Ishikawa (cell line): ENCODE results near the gene NEURL3.

Experiments used
- CEBPB ChIP-seq: IDR thresholded peaks from 2 replicates; pipeline ENCODE4 v1.6.1; 2012
- CREB1 ChIP-seq: IDR thresholded peaks from 2 replicates; pipeline ENCODE4 v1.6.1; 2012; ENCODE audit warnings: low read depth
- EGR1 ChIP-seq: IDR thresholded peaks from 2 replicates; pipeline ENCODE4 v1.6.1; 2012
- EP300 ChIP-seq: IDR thresholded peaks from 2 replicates; pipeline ENCODE4 v1.6.1; 2012; ENCODE audit warnings: borderline replicate concordance
- FOXM1 ChIP-seq: IDR thresholded peaks from 2 replicates; pipeline ENCODE4 v1.6.1; 2012; ENCODE audit warnings: low read depth, borderline replicate concordance
- NFIC ChIP-seq: IDR thresholded peaks from 2 replicates; pipeline ENCODE4 v1.6.1; 2012
- RAD21 ChIP-seq: IDR thresholded peaks from 2 replicates; pipeline ENCODE4 v1.6.1; 2012; ENCODE audit warnings: low read depth
- TAF1 ChIP-seq: IDR thresholded peaks from 2 replicates; pipeline ENCODE4 v1.6.1; 2012; ENCODE audit warnings: low read depth, mild to moderate bottlenecking
- TCF12 ChIP-seq: IDR thresholded peaks from 2 replicates; pipeline ENCODE4 v1.6.1; 2012; ENCODE audit warnings: low read depth
- TEAD4 ChIP-seq: IDR thresholded peaks from 2 replicates; pipeline ENCODE4 v1.6.1; 2012
- YY1 ChIP-seq: IDR thresholded peaks from 2 replicates; pipeline ENCODE4 v1.6.1; 2012; ENCODE audit warnings: low read depth
- ZBTB7A ChIP-seq: IDR thresholded peaks from 2 replicates; pipeline ENCODE4 v1.6.1; 2012; ENCODE audit warnings: low read depth
- TF ChIP-seq, protein P1 (sequence below): IDR thresholded peaks from 2 replicates; pipeline ENCODE4 v1.6.1; 2012
- TF ChIP-seq, protein P2 (sequence below): IDR thresholded peaks from 2 replicates; pipeline ENCODE4 v1.6.1; 2012
- TF ChIP-seq, protein P3 (sequence below): IDR thresholded peaks from 2 replicates; pipeline ENCODE4 v1.6.1; 2012; ENCODE audit warnings: low read depth, mild to moderate bottlenecking

The NEURL3 gene

GRCh38 chr2:96501886-96502810 lies 3.0 kb downstream of the NEURL3 start:
- TF ChIP-seq, protein P1, sequence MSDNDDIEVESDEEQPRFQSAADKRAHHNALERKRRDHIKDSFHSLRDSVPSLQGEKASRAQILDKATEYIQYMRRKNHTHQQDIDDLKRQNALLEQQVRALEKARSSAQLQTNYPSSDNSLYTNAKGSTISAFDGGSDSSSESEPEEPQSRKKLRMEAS = no peak
- TF ChIP-seq EGR1 (no peak), RAD21 (no peak), ZBTB7A (no peak), TAF1 (no peak), YY1 (no peak), TEAD4 (no peak), TCF12 (no peak), CREB1 (no peak), CEBPB (no peak)
- TF ChIP-seq, protein P2, sequence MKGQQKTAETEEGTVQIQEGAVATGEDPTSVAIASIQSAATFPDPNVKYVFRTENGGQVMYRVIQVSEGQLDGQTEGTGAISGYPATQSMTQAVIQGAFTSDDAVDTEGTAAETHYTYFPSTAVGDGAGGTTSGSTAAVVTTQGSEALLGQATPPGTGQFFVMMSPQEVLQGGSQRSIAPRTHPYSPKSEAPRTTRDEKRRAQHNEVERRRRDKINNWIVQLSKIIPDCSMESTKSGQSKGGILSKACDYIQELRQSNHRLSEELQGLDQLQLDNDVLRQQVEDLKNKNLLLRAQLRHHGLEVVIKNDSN = no peak

DNA sequence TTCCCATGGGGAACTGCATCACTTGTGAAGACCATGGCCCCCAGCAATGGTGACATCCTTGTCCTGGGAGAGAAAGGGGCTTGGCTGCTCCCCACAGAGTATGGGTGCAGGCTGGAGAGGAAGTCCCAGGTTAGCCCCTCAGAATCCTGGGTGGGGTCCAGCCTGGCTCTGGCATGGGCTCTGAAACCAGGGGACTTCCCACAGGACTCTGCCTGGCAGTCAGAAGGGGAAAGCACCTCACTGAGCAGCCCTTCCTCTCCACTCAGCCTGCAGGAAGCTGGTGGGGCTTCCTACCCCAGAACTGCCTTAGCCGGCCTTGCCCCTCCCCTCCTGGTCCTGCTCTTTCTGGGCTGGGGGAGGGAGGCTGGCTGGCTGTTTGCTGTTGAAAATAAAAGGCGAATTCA lies 3.7 kb downstream of the NEURL3 start:
- TF ChIP-seq ZBTB7A (no peak), NFIC (no peak), RAD21 (no peak), YY1 (no peak), CEBPB (no peak), EP300 (no peak), TCF12 (no peak), CREB1 (no peak), EGR1 (no peak), TEAD4 (no peak), TAF1 (no peak), FOXM1 (no peak)
- TF ChIP-seq, protein P3, sequence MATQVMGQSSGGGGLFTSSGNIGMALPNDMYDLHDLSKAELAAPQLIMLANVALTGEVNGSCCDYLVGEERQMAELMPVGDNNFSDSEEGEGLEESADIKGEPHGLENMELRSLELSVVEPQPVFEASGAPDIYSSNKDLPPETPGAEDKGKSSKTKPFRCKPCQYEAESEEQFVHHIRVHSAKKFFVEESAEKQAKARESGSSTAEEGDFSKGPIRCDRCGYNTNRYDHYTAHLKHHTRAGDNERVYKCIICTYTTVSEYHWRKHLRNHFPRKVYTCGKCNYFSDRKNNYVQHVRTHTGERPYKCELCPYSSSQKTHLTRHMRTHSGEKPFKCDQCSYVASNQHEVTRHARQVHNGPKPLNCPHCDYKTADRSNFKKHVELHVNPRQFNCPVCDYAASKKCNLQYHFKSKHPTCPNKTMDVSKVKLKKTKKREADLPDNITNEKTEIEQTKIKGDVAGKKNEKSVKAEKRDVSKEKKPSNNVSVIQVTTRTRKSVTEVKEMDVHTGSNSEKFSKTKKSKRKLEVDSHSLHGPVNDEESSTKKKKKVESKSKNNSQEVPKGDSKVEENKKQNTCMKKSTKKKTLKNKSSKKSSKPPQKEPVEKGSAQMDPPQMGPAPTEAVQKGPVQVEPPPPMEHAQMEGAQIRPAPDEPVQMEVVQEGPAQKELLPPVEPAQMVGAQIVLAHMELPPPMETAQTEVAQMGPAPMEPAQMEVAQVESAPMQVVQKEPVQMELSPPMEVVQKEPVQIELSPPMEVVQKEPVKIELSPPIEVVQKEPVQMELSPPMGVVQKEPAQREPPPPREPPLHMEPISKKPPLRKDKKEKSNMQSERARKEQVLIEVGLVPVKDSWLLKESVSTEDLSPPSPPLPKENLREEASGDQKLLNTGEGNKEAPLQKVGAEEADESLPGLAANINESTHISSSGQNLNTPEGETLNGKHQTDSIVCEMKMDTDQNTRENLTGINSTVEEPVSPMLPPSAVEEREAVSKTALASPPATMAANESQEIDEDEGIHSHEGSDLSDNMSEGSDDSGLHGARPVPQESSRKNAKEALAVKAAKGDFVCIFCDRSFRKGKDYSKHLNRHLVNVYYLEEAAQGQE = no peak
- TF ChIP-seq, protein P1 = no peak
- TF ChIP-seq, protein P2 = no peak

GRCh38 chr2:96500385-96501066 lies 4.6 kb downstream of the NEURL3 start:
- no peak for TF ChIP-seq YY1
- TF ChIP-seq, protein P1 = no peak
- TF ChIP-seq TCF12 = no peak
- TF ChIP-seq, protein P2 = no peak
- TF ChIP-seq, protein P3 = no peak
- TF ChIP-seq RAD21 = no peak
- no peak for TF ChIP-seq CREB1
- no peak for TF ChIP-seq TAF1
- no peak for TF ChIP-seq EP300
- no peak for TF ChIP-seq ZBTB7A
- TF ChIP-seq TEAD4 = no peak
- no peak for TF ChIP-seq FOXM1
- TF ChIP-seq EGR1 = no peak
- no peak for TF ChIP-seq CEBPB
- TF ChIP-seq NFIC = no peak

- no peak for TF ChIP-seq CEBPB
- TF ChIP-seq, protein P1 = no peak
- TF ChIP-seq TEAD4 = no peak
- TF ChIP-seq, protein P2 = no peak
- no peak for TF ChIP-seq TCF12
- TF ChIP-seq RAD21 = no peak
- no peak for TF ChIP-seq NFIC
- no peak for TF ChIP-seq ZBTB7A
- no peak for TF ChIP-seq EP300
- no peak for TF ChIP-seq EGR1
- TF ChIP-seq YY1 = no peak
- TF ChIP-seq CREB1 = no peak
- no peak for TF ChIP-seq FOXM1
- TF ChIP-seq, protein P3 = no peak
- TF ChIP-seq TAF1 = no peak
These were observed 5.8 kb downstream of the NEURL3 start for GRCh38 chr2:96499061-96499960.
